ENCODE data around the gene IGFLR1.

DNA sequence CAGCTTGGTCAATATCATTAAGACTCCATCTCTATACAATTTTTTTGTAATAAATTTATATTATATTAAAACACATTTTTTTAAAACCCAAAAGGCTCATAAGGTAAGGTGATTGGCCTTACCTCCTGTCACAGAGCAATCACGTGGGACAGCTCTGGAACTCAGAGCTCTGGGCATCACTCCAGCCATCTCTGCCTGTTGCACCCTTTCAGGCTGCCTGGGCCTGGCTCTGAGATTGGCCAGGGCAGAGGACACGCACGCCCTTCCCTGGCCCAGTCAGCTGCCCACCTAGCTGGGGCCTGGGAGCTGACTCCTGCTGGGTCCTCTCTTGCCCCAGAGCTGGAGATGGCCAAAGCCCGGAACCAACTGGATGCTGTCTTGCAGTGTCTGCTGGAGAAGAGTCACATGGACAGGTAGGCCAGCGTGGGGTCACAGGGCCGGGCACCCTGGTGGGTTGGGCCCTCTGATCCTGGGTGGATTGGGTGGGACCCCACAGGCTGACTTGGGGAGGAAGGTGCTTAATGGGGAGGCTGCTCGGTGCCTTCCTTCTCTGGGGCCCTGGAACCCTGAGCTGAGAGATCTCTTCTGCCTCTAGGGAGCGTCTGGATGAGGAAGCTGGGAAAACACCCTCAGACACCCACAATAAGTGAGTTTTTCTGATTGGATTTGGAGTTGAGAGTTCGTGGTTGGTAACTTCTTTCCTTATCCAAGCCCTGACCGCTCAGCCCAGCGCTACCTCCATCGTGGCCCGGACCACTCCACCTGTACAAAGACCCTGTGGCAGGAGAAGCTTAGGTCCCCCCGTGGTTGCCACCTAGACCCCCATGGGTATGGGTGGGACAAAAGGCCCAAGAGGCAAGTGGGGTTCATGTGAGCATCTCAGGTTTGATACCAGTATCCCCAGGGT is 9.8 kb upstream of the IGFLR1 start:
- TF ChIP-seq CTCF (IDR thresholded peaks at IDR 0.05 in 8 of 11, conservative IDR thresholded peaks at IDR 0.05 in 3 of 11) (no peak), POLR2A (IDR thresholded peaks at IDR 0.05) (no peak)
